Measurements from ENCODE around the gene TAAR8. TPM values are rescaled to one million over a fixed set of nuclear protein-coding genes. Genes with fewer than 3 reads are reported as not detected.

Gene TAAR8
- polyA plus RNA-seq, 1 donor (not counting 4 experiments of a cell fraction or from before 2014, with no cell fraction given) = not detected

DNA sequence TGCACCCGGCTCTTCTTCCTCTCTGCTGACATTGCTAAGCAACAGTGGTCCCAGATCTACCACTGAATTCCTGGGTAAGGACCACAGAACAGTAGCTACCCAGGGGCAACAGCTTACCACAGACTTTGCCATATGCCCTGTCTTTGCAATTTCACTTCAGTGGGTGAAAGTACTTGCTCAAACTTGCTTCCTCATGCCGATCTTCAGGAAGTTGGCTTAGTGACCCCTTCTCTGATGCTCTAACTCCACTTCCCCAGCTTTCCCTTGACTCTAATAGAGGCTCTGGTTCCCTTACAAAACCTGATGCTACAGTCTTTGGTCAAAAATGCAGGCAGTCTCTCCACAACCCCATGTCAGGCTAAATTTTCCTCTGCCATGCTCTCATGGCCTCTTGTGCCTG, 40.4 kb downstream of the TAAR8 start:
- dilution Hi-C loops (cut with MboI; ENCODE audit: extremely low pct_ligation_motif_present, low sequenced_read_pairs) = no loop called here
- no peak for FAIRE-seq

DNA sequence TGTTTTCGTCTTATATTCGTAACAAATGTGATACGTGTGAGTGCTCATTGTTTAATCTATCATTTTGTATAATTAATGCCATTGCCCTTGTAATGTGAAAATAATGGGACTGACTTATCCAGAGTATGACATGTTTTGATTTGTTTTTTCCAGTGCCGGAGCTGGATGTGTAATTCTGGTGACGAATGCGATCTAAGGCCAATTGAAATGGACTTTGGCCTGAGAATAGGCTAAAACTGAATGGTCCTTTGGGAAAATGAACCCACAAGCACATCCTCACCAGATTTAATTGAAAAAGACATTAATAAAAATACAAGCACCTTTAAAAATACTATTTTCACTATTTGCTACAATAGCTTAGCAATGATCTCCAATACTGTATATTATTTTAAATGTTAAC, 43.7 kb downstream of the TAAR8 start:
- Histone ChIP-seq H3K9ac (ENCODE audit: control insufficient read depth, extremely low read depth, insufficient read depth, low read length) (no peak overlapping the region), H3K27me3 (ENCODE audit: control insufficient read depth, extremely low read depth, insufficient read depth, low read length) (no peaks in the 10 kb centered on the region), H3K27ac (ENCODE audit: control insufficient read depth, insufficient read depth, low read length) (no peak overlapping the region), H3K4me1 (ENCODE audit: control insufficient read depth, extremely low read depth, insufficient read depth, low read length) (no peaks in the 10 kb centered on the region), H3K79me2 (ENCODE audit: control insufficient read depth, insufficient read depth, low read length) (no peaks in the 10 kb centered on the region), H3K4me2 (ENCODE audit: control insufficient read depth, extremely low read depth, insufficient read depth, low read depth, low read length) (no peak overlapping the region), H3K36me3 (ENCODE audit: control insufficient read depth in 2 of 2, extremely low read depth in 1 of 2, insufficient read depth in 2 of 2, low read length in 2 of 2) (no peaks in the 10 kb centered on the region), H2AFZ (ENCODE audit: control insufficient read depth, low read length) (no peak overlapping the region), H3K4me3 (ENCODE audit: control insufficient read depth in 2 of 3, extremely low read depth in 1 of 3, insufficient read depth in 2 of 3, low read depth in 1 of 3, low read length in 3 of 3) (no peak overlapping the region), H4K20me1 (ENCODE audit: control insufficient read depth, extremely low read depth, insufficient read depth, low read length) (no peaks in the 10 kb centered on the region), H3K9me1 (ENCODE audit: control insufficient read depth, extremely low read depth, insufficient read depth, low read length) (no peaks in the 10 kb centered on the region), H3K9me3 (ENCODE audit: control insufficient read depth, low read depth, low read length) (no peaks in the 10 kb centered on the region)
- DNase-seq (ENCODE audit: low read depth, low spot score) (no peak), FAIRE-seq (no peak)
- dilution Hi-C loops (cut with MboI; ENCODE audit: extremely low pct_ligation_motif_present, low sequenced_read_pairs) = no loop called here
- TF ChIP-seq EZH2 (IDR thresholded peaks at IDR 0.05; ENCODE audit: low read length) = no peak
- TF ChIP-seq, protein P1, sequence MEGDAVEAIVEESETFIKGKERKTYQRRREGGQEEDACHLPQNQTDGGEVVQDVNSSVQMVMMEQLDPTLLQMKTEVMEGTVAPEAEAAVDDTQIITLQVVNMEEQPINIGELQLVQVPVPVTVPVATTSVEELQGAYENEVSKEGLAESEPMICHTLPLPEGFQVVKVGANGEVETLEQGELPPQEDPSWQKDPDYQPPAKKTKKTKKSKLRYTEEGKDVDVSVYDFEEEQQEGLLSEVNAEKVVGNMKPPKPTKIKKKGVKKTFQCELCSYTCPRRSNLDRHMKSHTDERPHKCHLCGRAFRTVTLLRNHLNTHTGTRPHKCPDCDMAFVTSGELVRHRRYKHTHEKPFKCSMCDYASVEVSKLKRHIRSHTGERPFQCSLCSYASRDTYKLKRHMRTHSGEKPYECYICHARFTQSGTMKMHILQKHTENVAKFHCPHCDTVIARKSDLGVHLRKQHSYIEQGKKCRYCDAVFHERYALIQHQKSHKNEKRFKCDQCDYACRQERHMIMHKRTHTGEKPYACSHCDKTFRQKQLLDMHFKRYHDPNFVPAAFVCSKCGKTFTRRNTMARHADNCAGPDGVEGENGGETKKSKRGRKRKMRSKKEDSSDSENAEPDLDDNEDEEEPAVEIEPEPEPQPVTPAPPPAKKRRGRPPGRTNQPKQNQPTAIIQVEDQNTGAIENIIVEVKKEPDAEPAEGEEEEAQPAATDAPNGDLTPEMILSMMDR (optimal IDR thresholded peaks at IDR 0.05 in 1 of 3, IDR thresholded peaks at IDR 0.05 in 1 of 3, conservative IDR thresholded peaks at IDR 0.05 in 1 of 3; ENCODE audit: extremely low read depth in 1 of 3, insufficient read depth in 2 of 3, low read length in 3 of 3) = no peak

More for the DNA sequence above, 40.4 kb downstream of the TAAR8 start:
- H3K27ac ChIP-seq (ENCODE audit: control insufficient read depth, insufficient read depth, low read length) = no peak overlapping the region
- H3K9ac ChIP-seq (ENCODE audit: control insufficient read depth, extremely low read depth, insufficient read depth, low read length) = no peak overlapping the region
- DNase-seq (ENCODE audit: low read depth, low spot score) = no peak
- H2AFZ ChIP-seq (ENCODE audit: control insufficient read depth, low read length) = no peak overlapping the region
- H3K4me3 ChIP-seq (ENCODE audit: control insufficient read depth in 2 of 3, extremely low read depth in 1 of 3, insufficient read depth in 2 of 3, low read depth in 1 of 3, low read length in 3 of 3) = no peak overlapping the region
- no peaks in the 10 kb centered on the region for H3K9me1 ChIP-seq (ENCODE audit: control insufficient read depth, extremely low read depth, insufficient read depth, low read length)
- H3K27me3 ChIP-seq (ENCODE audit: control insufficient read depth, extremely low read depth, insufficient read depth, low read length) = no peaks in the 10 kb centered on the region
- no peaks in the 10 kb centered on the region for H4K20me1 ChIP-seq (ENCODE audit: control insufficient read depth, extremely low read depth, insufficient read depth, low read length)
- no peaks in the 10 kb centered on the region for H3K9me3 ChIP-seq (ENCODE audit: control insufficient read depth, low read depth, low read length)
- H3K79me2 ChIP-seq (ENCODE audit: control insufficient read depth, insufficient read depth, low read length) = no peaks in the 10 kb centered on the region
- H3K4me1 ChIP-seq (ENCODE audit: control insufficient read depth, extremely low read depth, insufficient read depth, low read length) = no peaks in the 10 kb centered on the region
- H3K4me2 ChIP-seq (ENCODE audit: control insufficient read depth, extremely low read depth, insufficient read depth, low read depth, low read length) = no peak overlapping the region
- H3K36me3 ChIP-seq (ENCODE audit: control insufficient read depth in 2 of 2, extremely low read depth in 1 of 2, insufficient read depth in 2 of 2, low read length in 2 of 2) = no peaks in the 10 kb centered on the region
- TF ChIP-seq, protein P1 (optimal IDR thresholded peaks at IDR 0.05 in 1 of 3, IDR thresholded peaks at IDR 0.05 in 1 of 3, conservative IDR thresholded peaks at IDR 0.05 in 1 of 3; ENCODE audit: extremely low read depth in 1 of 3, insufficient read depth in 2 of 3, low read length in 3 of 3) = no peak
- no peak for TF ChIP-seq EZH2 (IDR thresholded peaks at IDR 0.05; ENCODE audit: low read length)

Data from keratinocyte (primary cell).